IMR-90 (cell line): Measurements from ENCODE around the gene TDRKH. TPM values are rescaled to one million over a fixed set of nuclear protein-coding genes. Genes with fewer than 3 reads are reported as not detected.

Source experiments
- ATAC-seq: fragments of 200-7000 bp; cut with Tn5 transposase; 2 replicates; pipeline ENCODE4 v1.9.1; 2020; ENCODE audit warnings: low read depth, mild to moderate bottlenecking, moderate library complexity
- BruUV-seq: library from RNA; stranded (reverse); fragments of 400-500 nt; replicated peaks from 2 replicates; lab custom pipeline; 2021; lab: Mats Ljungman, UMichigan
- CTCF ChIA-PET: fragments of 300-600 bp; formaldehyde crosslinking; extraction: SDS; loops from one replicate; lab custom pipeline; 2021; ENCODE audit warnings: antibody characterized with exemption; lab: Yijun Ruan, JAX
- POLR2A ChIA-PET: fragments of 300-600 bp; sonication (Branson Sonifier 250); formaldehyde crosslinking; loops from one replicate; lab custom pipeline; 2022; ENCODE audit warnings: antibody characterized with exemption; ENCODE audit not compliant: unreplicated experiment; lab: Charles Lee
- DNase-seq: peaks from one replicate; pipeline ENCODE4 v3.0.0; 2013
- H2AFZ ChIP-seq: replicated peaks from 2 replicates; pipeline ENCODE3; 2013; ENCODE audit warnings: low read length, mild to moderate bottlenecking; ENCODE audit not compliant: poor library complexity
- H2AK5ac ChIP-seq: 2 replicates; pipeline ENCODE4 v1.6.1; 2013; ENCODE audit warnings: low read depth, low read length, inconsistent platforms
- H2AK9ac ChIP-seq: replicated peaks from 2 replicates; pipeline ENCODE3; 2013; ENCODE audit warnings: mild to moderate bottlenecking, low read depth, low read length, moderate library complexity; ENCODE audit not compliant: poor library complexity
- H2BK120ac ChIP-seq: 2 replicates; pipeline ENCODE4 v1.6.1; 2013; ENCODE audit warnings: low read depth, low read length, inconsistent platforms
- H2BK15ac ChIP-seq: 3 replicates; pipeline ENCODE4 v1.6.1; 2013; ENCODE audit warnings: low read depth, low read length, inconsistent platforms
- H2BK20ac ChIP-seq: 2 replicates; pipeline ENCODE4 v1.6.1; 2013; ENCODE audit warnings: low read depth, mild to moderate bottlenecking, inconsistent platforms, low read length, moderate library complexity
- H2BK5ac ChIP-seq: 2 replicates; pipeline ENCODE4 v1.6.1; 2013; ENCODE audit warnings: mild to moderate bottlenecking, low read depth, low read length, inconsistent platforms; ENCODE audit not compliant: poor library complexity, severe bottlenecking
- H3K14ac ChIP-seq: replicated peaks from 2 replicates; pipeline ENCODE4 v1.6.1; 2013; ENCODE audit warnings: low read depth, low read length, inconsistent platforms
- H3K18ac ChIP-seq: 2 replicates; pipeline ENCODE4 v1.6.1; 2013; ENCODE audit warnings: low read depth, low read length, control low read depth
- H3K23ac ChIP-seq: 2 replicates; pipeline ENCODE4 v1.6.1; 2013; ENCODE audit warnings: low read depth, low read length, inconsistent platforms
- H3K27ac ChIP-seq: 2 replicates; pipeline ENCODE4 v1.5.1; 2013; ENCODE audit warnings: mild to moderate bottlenecking, control low read depth, low read length; ENCODE audit not compliant: insufficient read depth
- H3K27me3 ChIP-seq: 2 replicates; pipeline ENCODE4 v1.6.1; 2013; ENCODE audit warnings: low read length; ENCODE audit not compliant: control insufficient read depth, insufficient read depth
- H3K36me3 ChIP-seq: 2 replicates; pipeline ENCODE4 v1.6.1; 2013; ENCODE audit warnings: low read length, mixed read lengths; ENCODE audit not compliant: control insufficient read depth, insufficient read depth
- H3K4ac ChIP-seq: 2 replicates; pipeline ENCODE4 v1.6.1; 2013; ENCODE audit warnings: low read depth, low read length, inconsistent platforms
- H3K4me1 ChIP-seq: 2 replicates; pipeline ENCODE4 v1.6.1; 2013; ENCODE audit warnings: low read length, mixed read lengths; ENCODE audit not compliant: control insufficient read depth, insufficient read depth
- H3K4me2 ChIP-seq: 2 replicates; pipeline ENCODE4 v1.6.1; 2013; ENCODE audit warnings: low read depth, mild to moderate bottlenecking, control low read depth, low read length, moderate library complexity
- H3K4me3 ChIP-seq: 2 replicates; pipeline ENCODE4 v1.5.1; 2013; ENCODE audit warnings: low read depth, mild to moderate bottlenecking, control low read depth, low read length, moderate library complexity; ENCODE audit not compliant: insufficient read depth
- H3K56ac ChIP-seq: 2 replicates; pipeline ENCODE4 v1.6.1; 2013; ENCODE audit warnings: low read length, inconsistent platforms; ENCODE audit not compliant: insufficient read depth; ENCODE audit errors: extremely low read depth
- H3K79me1 ChIP-seq, 2 experiments: 2 replicates each; pipeline ENCODE4 v1.6.1; 2013; ENCODE audit warnings: low read length in 2 of 2, inconsistent platforms in 1 of 2, low read depth in 1 of 2
- H3K9ac ChIP-seq: 2 replicates; pipeline ENCODE4 v1.6.1; 2013; ENCODE audit warnings: low read depth, low read length, control low read depth
- H3K9me1 ChIP-seq: 2 replicates; pipeline ENCODE4 v1.6.1; 2013; ENCODE audit warnings: low read length, inconsistent platforms; ENCODE audit not compliant: insufficient read depth
- H3K9me3 ChIP-seq: 2 replicates; pipeline ENCODE4 v1.6.1; 2013; ENCODE audit warnings: low read length; ENCODE audit not compliant: control insufficient read depth, insufficient read depth
- H4K20me1 ChIP-seq: 2 replicates; pipeline ENCODE4 v1.6.1; 2013; ENCODE audit warnings: low read length, inconsistent platforms; ENCODE audit not compliant: insufficient read depth
- H4K5ac ChIP-seq: 2 replicates; pipeline ENCODE4 v1.6.1; 2013; ENCODE audit warnings: mild to moderate bottlenecking, low read depth, low read length, control low read depth
- H4K8ac ChIP-seq, 2 experiments: 2 replicates each; pipeline ENCODE4 v1.6.1; 2013; ENCODE audit warnings: low read depth in 2 of 2, low read length in 2 of 2, control low read depth in 1 of 2, inconsistent platforms in 1 of 2
- H4K91ac ChIP-seq: 2 replicates; pipeline ENCODE4 v1.6.1; 2013; ENCODE audit warnings: low read depth, low read length, inconsistent platforms; ENCODE audit not compliant: insufficient read depth
- BHLHE40 ChIP-seq: fragments of 150-350 bp; IDR thresholded peaks from 2 replicates; pipeline ENCODE4 v1.6.1; 2016; ENCODE audit warnings: mild to moderate bottlenecking, low read depth, low read length
- CEBPB ChIP-seq: IDR thresholded peaks from 2 replicates; pipeline ENCODE4 v1.6.1; 2012; ENCODE audit warnings: low read depth, low read length, improper control_type of control experiment
- CTCF ChIP-seq: conservative IDR thresholded peaks from 2 replicates; pipeline ENCODE4 v1.5.1; 2012; ENCODE audit warnings: mild to moderate bottlenecking, low read depth, low read length, improper control_type of control experiment
- ELK1 ChIP-seq: fragments of 150-350 bp; IDR thresholded peaks from 2 replicates; pipeline ENCODE4 v1.6.1; 2016; ENCODE audit warnings: low read depth, mild to moderate bottlenecking, low read length, moderate library complexity, borderline replicate concordance
- MAFK ChIP-seq: IDR thresholded peaks from 2 replicates; pipeline ENCODE4 v1.6.1; 2012; ENCODE audit warnings: low read depth, low read length, improper control_type of control experiment
- MAZ ChIP-seq: IDR thresholded peaks from 2 replicates; pipeline ENCODE4 v1.6.1; 2012; ENCODE audit warnings: low read depth, mild to moderate bottlenecking, low read length, improper control_type of control experiment, moderate library complexity, borderline replicate concordance
- MXI1 ChIP-seq: IDR thresholded peaks from 2 replicates; pipeline ENCODE4 v1.6.1; 2012; ENCODE audit warnings: low read depth, mild to moderate bottlenecking, low read length, moderate library complexity, borderline replicate concordance
- POLR2A ChIP-seq: IDR thresholded peaks from 2 replicates; pipeline ENCODE4 v1.6.1; 2012; ENCODE audit warnings: mild to moderate bottlenecking, low read depth, low read length
- RAD21 ChIP-seq: IDR thresholded peaks from 2 replicates; pipeline ENCODE4 v1.6.1; 2012; ENCODE audit warnings: low read length, improper control_type of control experiment
- RCOR1 ChIP-seq: IDR thresholded peaks from 2 replicates; pipeline ENCODE4 v1.6.1; 2012; ENCODE audit warnings: mild to moderate bottlenecking, low read length, improper control_type of control experiment; ENCODE audit not compliant: insufficient replicate concordance
- RFX5 ChIP-seq: IDR thresholded peaks from 2 replicates; pipeline ENCODE4 v1.8.0; 2012; ENCODE audit warnings: low read depth, mild to moderate bottlenecking, low read length, moderate library complexity
- SMC3 ChIP-seq: fragments of 150-350 bp; IDR thresholded peaks from 2 replicates; pipeline ENCODE4 v1.6.1; 2016; ENCODE audit warnings: low read depth, mild to moderate bottlenecking, antibody characterized with exemption, low read length, moderate library complexity
- USF2 ChIP-seq: fragments of 150-350 bp; IDR thresholded peaks from 2 replicates; pipeline ENCODE4 v1.6.1; 2017; ENCODE audit warnings: mild to moderate bottlenecking, antibody characterized with exemption, low read length, low read depth
- WGBS, 2 experiments: methylation state at CpG; one replicate each; pipeline versions ENCODE4 v1.1.5 to v1.1.7; 2013; ENCODE audit warnings: missing lambda C conversion rate in 2 of 2; ENCODE audit not compliant: insufficient read length in 1 of 2; ENCODE audit errors: extremely low coverage in 2 of 2; 5-methylcytosine and 5-hydroxymethylcytosine counted together
- dilution Hi-C: fragments of 300-500 bp; cut with HindIII; formaldehyde crosslinking; loops from one replicate; pipeline ENCODE4 v1.14.3; 2018; ENCODE audit warnings: low sequenced_read_pairs; ENCODE audit not compliant: unreplicated experiment
- in situ Hi-C: fragments of 300-500 bp; cut with MboI; formaldehyde crosslinking; loops from 3 replicates; pipeline ENCODE4 v1.14.3; 2019; ENCODE audit warnings: low sequenced_read_pairs, inconsistent platforms, mixed read lengths
- intact Hi-C: fragments of 100-400 bp; cut with micrococcal nuclease; formaldehyde crosslinking; loops from 2 replicates; pipeline ENCODE4 v1.10.0; 2022
- polyA plus RNA-seq, 3 experiments: library from polyadenylated mRNA; depleted of rRNA; stranded (reverse); fragments of >200 nt; gene quantifications; 2 replicates each; pipeline ENCODE4 v1.2.3, GENCODE V29; 2012; ENCODE audit warnings: low replicate concordance in 1 of 3
- total RNA-seq: library from RNA; depleted of rRNA; stranded (reverse); fragments of >200 nt; gene quantifications from 2 replicates; pipeline ENCODE4 v1.2.3, GENCODE V29; 2012

Gene TDRKH
- total and polyA plus RNA-seq, 2 of the 4 experiments (the other 2 are of a cell fraction) = 1.2 to 2.2 TPM

- no peak overlapping the region for H4K5ac ChIP-seq
- peaks cover 53% of the 10 kb centered on the region for H3K27me3 ChIP-seq
- H3K36me3 ChIP-seq = no peaks in the 10 kb centered on the region
- no peak overlapping the region for H3K18ac ChIP-seq
- H3K4ac ChIP-seq = no peak overlapping the region
- H3K9ac ChIP-seq = no peak overlapping the region
- H3K4me2 ChIP-seq = no peak overlapping the region
- no TSS peak for BruUV-seq
- TF ChIP-seq RCOR1 = no peak
- no peak for TF ChIP-seq USF2
- no peak for TF ChIP-seq MXI1
- no peak for TF ChIP-seq POLR2A
- no peak for TF ChIP-seq MAZ
- no peak for TF ChIP-seq SMC3
- no peak for TF ChIP-seq MAFK
- TF ChIP-seq ELK1 = no peak
- no peak; the same call in 1 of the 2 replicates for TF ChIP-seq CEBPB
- TF ChIP-seq RFX5 = no peak
- no peak for TF ChIP-seq BHLHE40
- no peak for TF ChIP-seq CTCF
- no peak for TF ChIP-seq RAD21
- no peak overlapping the region for H2AK9ac ChIP-seq
- no peak overlapping the region for H4K8ac ChIP-seq
- no peak overlapping the region for H2AK5ac ChIP-seq
- 100% methylated on average over 1 of the region's 4 CpGs; no CpG with 5 or more reads in 1 of the 2 experiments for WGBS, 2 experiments
- ChIA-PET CTCF (no interaction called here), POLR2A (no interaction called here)
- no peak overlapping the region for H3K23ac ChIP-seq
- H4K20me1 ChIP-seq = no peaks in the 10 kb centered on the region
- no peak overlapping the region for H3K56ac ChIP-seq
- no peak overlapping the region for H3K14ac ChIP-seq
- no peak overlapping the region for H3K27ac ChIP-seq
- intact Hi-C loops (no loop called here), in situ Hi-C loops (loop anchor here (10.0 kb wide), 1 partner anchor 195 kb away; no protein-coding TSS in a partner anchor), dilution Hi-C loops (no loop called here)
- no peak overlapping the region for H2BK20ac ChIP-seq
- no peaks in the 10 kb centered on the region for H3K9me1 ChIP-seq
- no peaks in the 10 kb centered on the region for H3K9me3 ChIP-seq
- no peak overlapping the region for H2BK120ac ChIP-seq
- no peak overlapping the region for H2AFZ ChIP-seq
- peaks cover 2% of the 10 kb centered on the region; the same call in 1 of the 2 replicates for H3K4me1 ChIP-seq
- no peak overlapping the region for H2BK15ac ChIP-seq
- no peak overlapping the region for H4K91ac ChIP-seq
- H3K4me3 ChIP-seq = no peak overlapping the region
- ATAC-seq (no peak), DNase-seq (no peak)
- H2BK5ac ChIP-seq = no peak overlapping the region
- no peaks in the 10 kb centered on the region for H3K79me1 ChIP-seq
These were observed 60.4 kb downstream of the TDRKH start for GRCh38 chr1:151729966-151730291.
